ENCODE results near the gene CDH22. TPM values are rescaled to one million over a fixed set of nuclear protein-coding genes. Genes with fewer than 3 reads are reported as not detected.

The CDH22 gene
- total and polyA plus RNA-seq, 2 donors (not counting 1 experiment from before 2014, with no cell fraction given), result not detected

GRCh38 chr20:46212876-46213275, 95.4 kb downstream of the CDH22 start:
- no peaks in the 10 kb centered on the region for H3K9me3 Mint-ChIP-seq (ENCODE audit: insufficient read depth)
- Histone ChIP-seq H3K4me1 (ENCODE audit: control insufficient read depth in 2 of 2, insufficient read depth in 2 of 2, low read length in 2 of 2) (no peaks in the 10 kb centered on the region), H3K4me2 (replicated peaks; ENCODE audit: low read depth, low read length, poor library complexity, severe bottlenecking) (no peak overlapping the region), H4K20me1 (ENCODE audit: control insufficient read depth, insufficient read depth, low read length, poor library complexity, severe bottlenecking) (no peaks in the 10 kb centered on the region), H3K4me3 (ENCODE audit: control extremely low read depth in 1 of 5, extremely low read depth in 1 of 5, insufficient read depth in 1 of 5, low read depth in 2 of 5, low read length in 4 of 5) (no peak overlapping the region), H2AFZ (ENCODE audit: insufficient read depth, low read depth, low read length, poor library complexity, severe bottlenecking) (no peak overlapping the region), H3K36me3 (replicated peaks in 1 of 2; ENCODE audit: control extremely low read depth in 1 of 2, control insufficient read depth in 1 of 2, extremely low read depth in 1 of 2, insufficient read depth in 2 of 2, low read length in 1 of 2) (no peaks in the 10 kb centered on the region), H3K9me3 (ENCODE audit: control extremely low read depth in 1 of 3, control insufficient read depth in 2 of 3, insufficient read depth in 1 of 3, low read length in 2 of 3) (no peaks in the 10 kb centered on the region), H3K27ac (ENCODE audit: low read length in 2 of 2) (no peak overlapping the region), H3K9ac (ENCODE audit: low read length) (no peak overlapping the region), H3K27me3 (replicated peaks in 1 of 4; ENCODE audit: control extremely low read depth in 1 of 4, control insufficient read depth in 3 of 4, insufficient read depth in 4 of 4, low read length in 3 of 4) (peaks cover 0 to 4% (median 0%) of the 10 kb centered on the region in 4 experiments), H3K79me2 (ENCODE audit: control insufficient read depth, insufficient read depth, low read length) (no peaks in the 10 kb centered on the region)
- intact Hi-C loops (cut with micrococcal nuclease), result no loop called here
- no peak for ATAC-seq (ENCODE audit: low read depth)
- ChIA-PET CTCF (no interaction called here), POLR2A (no interaction called here)
- H3K4me1 Mint-ChIP-seq, result no peaks in the 10 kb centered on the region
- H3K27ac Mint-ChIP-seq, result no peak overlapping the region
- no peak overlapping the region for H3K4me3 Mint-ChIP-seq
- H3K27me3 Mint-ChIP-seq, result peaks cover 47% of the 10 kb centered on the region
- DNase-seq, result no peak
- 74% methylated on average over 10 of the region's 11 CpGs for WGBS (ENCODE audit: insufficient coverage)
- no peak for TF ChIP-seq EZH2 (IDR thresholded peaks at IDR 0.05; ENCODE audit: borderline replicate concordance, insufficient read depth, low read depth, low read length, poor library complexity, severe bottlenecking)
- no peak for TF ChIP-seq CTCF (IDR thresholded peaks at IDR 0.05)

- 81% methylated on average over 2 of the region's 3 CpGs for WGBS (ENCODE audit: insufficient coverage)
- H3K36me3 ChIP-seq (replicated peaks in 1 of 2; ENCODE audit: control extremely low read depth in 1 of 2, control insufficient read depth in 1 of 2, extremely low read depth in 1 of 2, insufficient read depth in 2 of 2, low read length in 1 of 2), result no peaks in the 10 kb centered on the region
- H3K27me3 ChIP-seq (replicated peaks in 1 of 4; ENCODE audit: control extremely low read depth in 1 of 4, control insufficient read depth in 3 of 4, insufficient read depth in 4 of 4, low read length in 3 of 4), result peaks cover 0 to 4% (median 2%) of the 10 kb centered on the region in 4 experiments
- no peak overlapping the region for H3K4me2 ChIP-seq (replicated peaks; ENCODE audit: low read depth, low read length, poor library complexity, severe bottlenecking)
- Mint-ChIP-seq H3K4me3 (no peak overlapping the region), H3K9me3 (ENCODE audit: insufficient read depth) (no peaks in the 10 kb centered on the region), H3K27me3 (peaks cover 47% of the 10 kb centered on the region), H3K4me1 (no peaks in the 10 kb centered on the region), H3K27ac (no peak overlapping the region)
- H3K4me1 ChIP-seq (ENCODE audit: control insufficient read depth in 2 of 2, insufficient read depth in 2 of 2, low read length in 2 of 2), result no peaks in the 10 kb centered on the region
- H2AFZ ChIP-seq (ENCODE audit: insufficient read depth, low read depth, low read length, poor library complexity, severe bottlenecking), result no peak overlapping the region
- DNase-seq (no peak), ATAC-seq (ENCODE audit: low read depth) (no peak)
- ChIA-PET POLR2A (no interaction called here), CTCF (no interaction called here)
- no peaks in the 10 kb centered on the region for H3K79me2 ChIP-seq (ENCODE audit: control insufficient read depth, insufficient read depth, low read length)
- H3K27ac ChIP-seq (ENCODE audit: low read length in 2 of 2), result no peak overlapping the region
- no peak overlapping the region for H3K9ac ChIP-seq (ENCODE audit: low read length)
- intact Hi-C loops (cut with micrococcal nuclease), result no loop called here
- TF ChIP-seq EZH2 (IDR thresholded peaks at IDR 0.05; ENCODE audit: borderline replicate concordance, insufficient read depth, low read depth, low read length, poor library complexity, severe bottlenecking) (no peak), CTCF (IDR thresholded peaks at IDR 0.05) (no peak)
- H3K9me3 ChIP-seq (ENCODE audit: control extremely low read depth in 1 of 3, control insufficient read depth in 2 of 3, insufficient read depth in 1 of 3, low read length in 2 of 3), result no peaks in the 10 kb centered on the region
- H3K4me3 ChIP-seq (ENCODE audit: control extremely low read depth in 1 of 5, extremely low read depth in 1 of 5, insufficient read depth in 1 of 5, low read depth in 2 of 5, low read length in 4 of 5), result no peak overlapping the region
- no peaks in the 10 kb centered on the region for H4K20me1 ChIP-seq (ENCODE audit: control insufficient read depth, insufficient read depth, low read length, poor library complexity, severe bottlenecking)
These were observed 96.0 kb downstream of the CDH22 start for GRCh38 chr20:46212252-46212651.
